Measurements from ENCODE around the gene APOO.
"Not testable (repeated sequence)": the region's sequence is repeated elsewhere in the genome, so short reads cannot be mapped to it uniquely, and the experiment has no call there.

The APOO gene

GRCh38 chrX:23864742-23865326, 42.9 kb downstream of the APOO start:
- Histone ChIP-seq H3K9me3 (ENCODE audit: control insufficient read depth in 2 of 2, low read length in 2 of 2) (no peaks in the 10 kb centered on the region), H3K27me3 (ENCODE audit: control insufficient read depth in 2 of 2, insufficient read depth in 2 of 2, low read length in 2 of 2) (peaks cover 0 to 6% of the 10 kb centered on the region in 2 donors), H3K27ac (ENCODE audit: low read depth in 2 of 2, low read length in 2 of 2) (no peak overlapping the region), H3K36me3 (ENCODE audit: control insufficient read depth in 2 of 2, insufficient read depth in 2 of 2, low read length in 2 of 2) (no peaks in the 10 kb centered on the region), H3K4me3 (ENCODE audit: low read length in 2 of 2) (no peak overlapping the region), H3K9ac (ENCODE audit: low read depth in 1 of 2, low read length in 2 of 2) (no peak overlapping the region), H3K4me1 (ENCODE audit: control insufficient read depth in 2 of 2, insufficient read depth in 2 of 2, low read length in 2 of 2) (no peaks in the 10 kb centered on the region)

DNA sequence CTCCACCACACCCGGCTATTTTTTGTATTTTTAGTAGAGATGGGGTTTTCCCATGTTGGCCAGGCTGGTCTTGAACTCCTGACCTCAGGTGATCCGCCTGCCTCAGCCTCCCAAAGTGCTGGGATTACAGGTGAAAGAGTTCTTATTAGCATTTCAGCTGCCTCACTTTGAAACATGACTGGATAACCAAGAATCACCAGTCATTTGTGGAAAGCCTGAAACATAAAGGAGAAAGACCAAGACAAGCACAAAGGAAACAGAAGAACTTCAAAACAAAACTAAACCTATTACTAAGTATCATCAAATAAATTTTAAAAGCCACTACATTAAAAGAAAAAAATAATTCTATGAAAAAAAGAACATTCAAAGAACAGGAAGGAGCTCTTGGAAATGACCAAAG, 45.8 kb downstream of the APOO start:
- H3K9ac ChIP-seq (ENCODE audit: low read depth in 1 of 2, low read length in 2 of 2); H3K36me3 ChIP-seq (ENCODE audit: control insufficient read depth in 2 of 2, insufficient read depth in 2 of 2, low read length in 2 of 2); H3K9me3 ChIP-seq (ENCODE audit: control insufficient read depth in 2 of 2, low read length in 2 of 2); H3K27ac ChIP-seq (ENCODE audit: low read depth in 2 of 2, low read length in 2 of 2); H3K4me1 ChIP-seq (ENCODE audit: control insufficient read depth in 2 of 2, insufficient read depth in 2 of 2, low read length in 2 of 2); H3K27me3 ChIP-seq (ENCODE audit: control insufficient read depth in 2 of 2, insufficient read depth in 2 of 2, low read length in 2 of 2); H3K4me3 ChIP-seq (ENCODE audit: low read length in 2 of 2): not testable (repeated sequence)

GRCh38 chrX:23861215-23861896, 46.4 kb downstream of the APOO start:
- no peak overlapping the region for H3K9ac ChIP-seq (ENCODE audit: low read depth in 1 of 2, low read length in 2 of 2)
- no peaks in the 10 kb centered on the region for H3K36me3 ChIP-seq (ENCODE audit: control insufficient read depth in 2 of 2, insufficient read depth in 2 of 2, low read length in 2 of 2)
- peaks cover 0 to 6% of the 10 kb centered on the region in 2 donors for H3K27me3 ChIP-seq (ENCODE audit: control insufficient read depth in 2 of 2, insufficient read depth in 2 of 2, low read length in 2 of 2)
- H3K4me3 ChIP-seq (ENCODE audit: low read length in 2 of 2), result no peak overlapping the region
- H3K27ac ChIP-seq (ENCODE audit: low read depth in 2 of 2, low read length in 2 of 2), result no peak overlapping the region
- no peaks in the 10 kb centered on the region for H3K9me3 ChIP-seq (ENCODE audit: control insufficient read depth in 2 of 2, low read length in 2 of 2)
- H3K4me1 ChIP-seq (ENCODE audit: control insufficient read depth in 2 of 2, insufficient read depth in 2 of 2, low read length in 2 of 2), result no peaks in the 10 kb centered on the region

- H3K9me3 ChIP-seq (ENCODE audit: control insufficient read depth in 2 of 2, low read length in 2 of 2); H3K4me3 ChIP-seq (ENCODE audit: low read length in 2 of 2); H3K27me3 ChIP-seq (ENCODE audit: control insufficient read depth in 2 of 2, insufficient read depth in 2 of 2, low read length in 2 of 2); H3K9ac ChIP-seq (ENCODE audit: low read depth in 1 of 2, low read length in 2 of 2); H3K36me3 ChIP-seq (ENCODE audit: control insufficient read depth in 2 of 2, insufficient read depth in 2 of 2, low read length in 2 of 2); H3K27ac ChIP-seq (ENCODE audit: low read depth in 2 of 2, low read length in 2 of 2); H3K4me1 ChIP-seq (ENCODE audit: control insufficient read depth in 2 of 2, insufficient read depth in 2 of 2, low read length in 2 of 2): not testable (repeated sequence)
These were observed 48.5 kb downstream of the APOO start for GRCh38 chrX:23859238-23859637.

- Histone ChIP-seq H3K27me3 (ENCODE audit: control insufficient read depth in 2 of 2, insufficient read depth in 2 of 2, low read length in 2 of 2) (peaks cover 0 to 3% of the 10 kb centered on the region in 2 donors), H3K36me3 (ENCODE audit: control insufficient read depth in 2 of 2, insufficient read depth in 2 of 2, low read length in 2 of 2) (no peaks in the 10 kb centered on the region), H3K4me1 (ENCODE audit: control insufficient read depth in 2 of 2, insufficient read depth in 2 of 2, low read length in 2 of 2) (no peaks in the 10 kb centered on the region), H3K4me3 (ENCODE audit: low read length in 2 of 2) (no peak overlapping the region), H3K9ac (ENCODE audit: low read depth in 1 of 2, low read length in 2 of 2) (no peak overlapping the region), H3K9me3 (ENCODE audit: control insufficient read depth in 2 of 2, low read length in 2 of 2) (no peaks in the 10 kb centered on the region), H3K27ac (ENCODE audit: low read depth in 2 of 2, low read length in 2 of 2) (no peak overlapping the region)
These were observed 49.8 kb downstream of the APOO start for GRCh38 chrX:23857935-23858334.

DNA sequence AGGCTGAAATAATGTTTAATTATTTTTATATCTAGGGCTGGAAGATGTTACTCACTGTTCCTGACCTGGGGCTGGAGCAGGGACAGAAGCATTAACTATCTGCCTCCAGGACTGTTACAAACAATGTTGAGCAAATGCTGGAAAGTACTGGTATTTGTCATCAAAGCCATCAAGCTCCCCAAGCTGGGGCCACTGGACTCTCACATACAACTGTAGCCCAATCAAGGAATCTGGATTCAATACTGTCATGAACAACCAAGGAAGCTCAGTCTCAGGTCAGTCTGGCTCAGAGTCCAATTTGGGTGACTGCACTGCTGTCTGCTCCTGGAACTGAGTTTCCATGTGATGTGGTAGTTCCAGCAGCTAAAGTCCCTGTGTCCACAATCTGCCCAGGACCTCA, 50.4 kb downstream of the APOO start:
- Histone ChIP-seq H3K36me3 (ENCODE audit: control insufficient read depth in 2 of 2, insufficient read depth in 2 of 2, low read length in 2 of 2) (no peaks in the 10 kb centered on the region), H3K27me3 (ENCODE audit: control insufficient read depth in 2 of 2, insufficient read depth in 2 of 2, low read length in 2 of 2) (peaks cover 0 to 3% of the 10 kb centered on the region in 2 donors), H3K27ac (ENCODE audit: low read depth in 2 of 2, low read length in 2 of 2) (no peak overlapping the region), H3K9ac (ENCODE audit: low read depth in 1 of 2, low read length in 2 of 2) (no peak overlapping the region), H3K4me3 (ENCODE audit: low read length in 2 of 2) (no peak overlapping the region), H3K9me3 (ENCODE audit: control insufficient read depth in 2 of 2, low read length in 2 of 2) (no peaks in the 10 kb centered on the region), H3K4me1 (ENCODE audit: control insufficient read depth in 2 of 2, insufficient read depth in 2 of 2, low read length in 2 of 2) (no peaks in the 10 kb centered on the region)

DNA sequence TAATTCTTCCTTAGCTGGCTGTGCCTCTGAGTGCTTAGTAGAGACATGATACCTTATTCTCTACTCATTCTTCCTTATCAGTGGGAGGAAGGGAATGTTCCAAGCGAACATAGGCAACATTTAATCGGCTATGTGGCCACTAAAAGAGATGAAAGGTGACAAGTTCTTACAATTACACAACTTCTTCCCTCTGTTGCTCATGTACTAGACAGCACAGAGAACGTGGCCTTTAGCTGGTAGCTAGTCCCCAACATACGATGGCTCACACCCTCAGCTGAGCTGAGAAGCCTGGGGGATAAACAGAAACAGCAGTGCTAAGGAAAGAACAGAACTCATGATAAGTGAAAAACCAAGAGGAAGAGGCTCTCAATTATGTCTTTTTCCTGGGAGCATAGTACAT, 52.2 kb downstream of the APOO start:
- H3K27ac ChIP-seq (ENCODE audit: low read depth in 2 of 2, low read length in 2 of 2), result no peak overlapping the region
- H3K9ac ChIP-seq (ENCODE audit: low read depth in 1 of 2, low read length in 2 of 2), result no peak overlapping the region
- no peaks in the 10 kb centered on the region for H3K36me3 ChIP-seq (ENCODE audit: control insufficient read depth in 2 of 2, insufficient read depth in 2 of 2, low read length in 2 of 2)
- H3K4me3 ChIP-seq (ENCODE audit: low read length in 2 of 2), result no peak overlapping the region
- no peaks in the 10 kb centered on the region for H3K4me1 ChIP-seq (ENCODE audit: control insufficient read depth in 2 of 2, insufficient read depth in 2 of 2, low read length in 2 of 2)
- H3K27me3 ChIP-seq (ENCODE audit: control insufficient read depth in 2 of 2, insufficient read depth in 2 of 2, low read length in 2 of 2), result peaks cover 0 to 3% of the 10 kb centered on the region in 2 donors
- no peaks in the 10 kb centered on the region for H3K9me3 ChIP-seq (ENCODE audit: control insufficient read depth in 2 of 2, low read length in 2 of 2)

GRCh38 chrX:23854945-23855344, 52.8 kb downstream of the APOO start:
- Histone ChIP-seq H3K9ac (ENCODE audit: low read depth in 1 of 2, low read length in 2 of 2) (no peak overlapping the region), H3K4me1 (ENCODE audit: control insufficient read depth in 2 of 2, insufficient read depth in 2 of 2, low read length in 2 of 2) (no peaks in the 10 kb centered on the region), H3K36me3 (ENCODE audit: control insufficient read depth in 2 of 2, insufficient read depth in 2 of 2, low read length in 2 of 2) (no peaks in the 10 kb centered on the region), H3K9me3 (ENCODE audit: control insufficient read depth in 2 of 2, low read length in 2 of 2) (no peaks in the 10 kb centered on the region), H3K4me3 (ENCODE audit: low read length in 2 of 2) (no peak overlapping the region), H3K27ac (ENCODE audit: low read depth in 2 of 2, low read length in 2 of 2) (no peak overlapping the region), H3K27me3 (ENCODE audit: control insufficient read depth in 2 of 2, insufficient read depth in 2 of 2, low read length in 2 of 2) (no peaks in the 10 kb centered on the region)

DNA sequence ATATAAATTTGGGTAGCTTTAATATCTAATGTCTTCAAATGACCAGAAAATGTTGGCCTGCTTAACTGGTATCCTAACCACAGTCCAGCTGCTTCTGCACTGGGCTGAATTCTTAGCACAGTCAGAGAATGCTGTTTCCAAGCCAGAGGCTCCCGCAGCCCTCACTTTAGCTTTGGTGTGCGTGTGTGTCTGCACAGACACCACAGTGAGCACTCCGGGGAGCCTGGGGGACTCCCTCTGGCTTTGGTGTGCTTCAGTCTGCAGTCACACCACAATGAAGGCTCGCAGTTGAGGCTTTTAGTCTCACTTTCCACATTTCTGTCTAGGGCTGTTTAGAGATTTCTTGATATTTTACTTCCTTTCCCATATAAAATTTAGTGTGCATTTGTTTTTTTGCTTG, 53.6 kb downstream of the APOO start:
- Histone ChIP-seq H3K36me3 (ENCODE audit: control insufficient read depth in 2 of 2, insufficient read depth in 2 of 2, low read length in 2 of 2) (no peaks in the 10 kb centered on the region), H3K27ac (ENCODE audit: low read depth in 2 of 2, low read length in 2 of 2) (no peak overlapping the region), H3K4me3 (ENCODE audit: low read length in 2 of 2) (no peak overlapping the region), H3K4me1 (ENCODE audit: control insufficient read depth in 2 of 2, insufficient read depth in 2 of 2, low read length in 2 of 2) (no peaks in the 10 kb centered on the region), H3K27me3 (ENCODE audit: control insufficient read depth in 2 of 2, insufficient read depth in 2 of 2, low read length in 2 of 2) (no peaks in the 10 kb centered on the region), H3K9ac (ENCODE audit: low read depth in 1 of 2, low read length in 2 of 2) (no peak overlapping the region), H3K9me3 (ENCODE audit: control insufficient read depth in 2 of 2, low read length in 2 of 2) (no peaks in the 10 kb centered on the region)

DNA sequence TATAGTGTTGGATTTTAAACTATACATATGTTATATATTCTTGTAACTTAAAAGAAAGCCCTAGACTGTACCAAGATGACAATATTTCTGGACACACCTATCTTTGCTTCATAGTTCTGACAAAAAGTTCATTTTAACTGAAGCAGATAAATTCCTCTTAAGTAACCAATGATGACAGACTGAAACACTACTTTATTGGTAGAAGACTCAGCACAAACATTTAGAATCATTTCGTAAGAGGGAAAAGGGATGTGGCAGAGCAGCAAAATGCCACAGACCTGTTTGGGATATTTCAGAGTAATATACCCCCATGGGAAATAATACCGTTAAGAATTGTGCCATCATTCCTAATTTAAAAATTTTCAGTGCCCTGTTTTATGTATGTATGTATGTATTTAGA, 56.2 kb downstream of the APOO start:
- no peaks in the 10 kb centered on the region for H3K4me1 ChIP-seq (ENCODE audit: control insufficient read depth in 2 of 2, insufficient read depth in 2 of 2, low read length in 2 of 2)
- H3K27me3 ChIP-seq (ENCODE audit: control insufficient read depth in 2 of 2, insufficient read depth in 2 of 2, low read length in 2 of 2), result no peaks in the 10 kb centered on the region
- no peaks in the 10 kb centered on the region for H3K36me3 ChIP-seq (ENCODE audit: control insufficient read depth in 2 of 2, insufficient read depth in 2 of 2, low read length in 2 of 2)
- H3K9ac ChIP-seq (ENCODE audit: low read depth in 1 of 2, low read length in 2 of 2), result no peak overlapping the region
- H3K27ac ChIP-seq (ENCODE audit: low read depth in 2 of 2, low read length in 2 of 2), result no peak overlapping the region
- H3K4me3 ChIP-seq (ENCODE audit: low read length in 2 of 2), result no peak overlapping the region
- no peaks in the 10 kb centered on the region for H3K9me3 ChIP-seq (ENCODE audit: control insufficient read depth in 2 of 2, low read length in 2 of 2)
